Anterior cingulate cortex (tissue), 58 donors: Measurements from ENCODE around the gene CCDC141.

Experiments used
- DNase-seq, 58 donors: peaks; one replicate each; lab custom pipeline; 2025; lab: John Stamatoyannopoulos, UW

CCDC141 gene

DNA sequence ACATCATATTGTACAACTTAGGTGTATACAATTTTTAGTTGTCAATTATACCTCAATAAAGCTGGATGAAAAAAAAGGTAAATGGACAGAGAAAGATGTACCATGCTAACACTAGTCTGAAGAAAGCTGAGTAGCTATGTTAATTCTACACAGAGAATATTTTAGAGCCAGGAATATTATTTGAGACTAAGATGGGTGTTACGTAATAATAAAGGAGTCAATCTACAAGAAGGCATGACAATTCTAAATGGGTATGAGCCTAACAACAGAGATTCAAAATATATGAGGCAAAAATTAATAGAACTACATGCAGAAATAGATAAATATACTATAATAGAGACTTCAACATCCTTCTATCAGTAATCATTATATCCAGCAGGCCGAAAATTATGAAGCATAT is 69.1 kb downstream of the CCDC141 start:
- no peak for DNase-seq

DNA sequence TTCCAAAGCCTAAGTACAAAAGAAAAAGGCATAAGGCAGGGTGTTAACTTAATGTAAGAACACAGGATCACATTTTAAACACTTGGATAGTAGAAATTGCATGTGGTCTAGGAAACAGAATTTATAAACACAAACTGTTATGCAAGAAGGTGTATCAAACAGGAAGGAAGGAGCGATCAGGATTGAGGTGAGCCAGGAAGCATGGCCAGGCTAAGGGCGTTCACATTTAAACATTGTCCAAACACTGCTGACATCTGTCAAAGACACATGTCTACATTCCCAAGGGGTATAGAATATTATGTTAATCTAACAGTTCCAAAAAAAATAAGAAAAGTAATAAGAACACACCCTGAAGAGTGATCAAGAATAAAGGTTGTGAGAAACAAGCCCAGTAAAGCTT is 71.3 kb downstream of the CCDC141 start:
- DNase-seq = no peak

DNA sequence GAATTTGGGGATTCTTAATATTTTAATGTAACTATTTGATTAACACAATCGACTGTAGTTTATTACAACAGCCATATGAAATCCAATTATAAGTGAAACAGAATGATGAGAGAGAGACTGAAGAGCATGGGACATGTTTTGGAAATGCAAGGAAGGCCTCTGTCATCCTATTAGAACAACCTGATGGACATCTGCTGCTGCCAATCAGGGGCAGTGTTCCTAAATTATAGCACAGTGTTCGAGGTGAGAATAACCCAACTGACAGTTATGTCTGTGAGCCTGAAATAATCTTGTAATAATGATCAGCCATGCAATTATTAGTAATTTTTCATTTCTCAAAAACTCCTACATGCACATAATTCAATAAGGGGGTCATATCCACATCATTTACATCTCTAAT is 73.6 kb downstream of the CCDC141 start:
- no peak for DNase-seq

DNA sequence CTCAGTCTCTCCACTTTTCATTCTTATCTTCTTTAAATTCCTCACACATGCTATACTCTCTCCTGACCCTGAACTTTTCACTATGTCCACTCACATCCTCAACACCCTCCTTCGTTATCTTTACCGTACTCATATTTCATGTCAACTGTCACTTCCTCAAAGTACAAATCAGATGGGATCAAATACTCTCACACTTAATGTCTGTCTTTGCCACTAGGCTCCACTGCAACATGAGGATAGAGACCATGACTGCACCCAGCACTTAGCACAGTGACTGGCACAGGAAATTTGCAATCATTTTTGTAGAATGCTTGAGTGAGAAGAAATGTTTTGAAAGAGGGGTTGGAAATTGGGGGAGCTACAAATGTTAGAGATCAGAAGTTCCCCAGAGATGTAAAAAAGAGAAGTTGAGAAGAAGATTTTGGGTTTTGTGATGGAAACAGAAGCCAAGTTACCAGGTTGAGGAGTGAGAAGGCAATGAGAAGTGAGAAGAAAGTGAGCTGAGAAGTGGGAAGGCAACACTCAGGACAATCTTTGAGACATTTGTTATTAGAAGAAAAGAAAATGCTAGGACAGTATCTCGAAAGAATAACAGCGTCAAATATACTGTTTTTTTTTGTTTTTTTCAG is 87.0 kb downstream of the CCDC141 start:
- no peak for DNase-seq

DNA sequence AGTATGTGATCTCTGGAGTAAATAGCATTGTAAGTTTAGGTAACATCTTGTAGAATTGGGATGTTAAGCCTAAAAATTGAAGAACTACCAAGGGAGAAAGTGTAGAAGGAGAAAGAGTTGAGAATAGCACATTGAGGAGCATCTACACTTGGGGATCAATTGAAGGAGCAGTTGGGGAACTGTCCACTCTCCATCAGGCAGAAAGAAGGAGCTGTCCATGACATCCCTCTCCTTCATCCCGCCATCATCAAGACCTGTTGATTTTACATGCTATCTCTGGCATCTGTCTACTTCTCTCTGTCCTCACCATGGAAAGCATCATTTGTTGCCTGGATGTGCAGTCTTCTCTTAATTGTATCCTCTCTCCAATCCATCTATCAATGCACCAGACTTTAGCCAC is 87.8 kb downstream of the CCDC141 start:
- no peak for DNase-seq

DNA sequence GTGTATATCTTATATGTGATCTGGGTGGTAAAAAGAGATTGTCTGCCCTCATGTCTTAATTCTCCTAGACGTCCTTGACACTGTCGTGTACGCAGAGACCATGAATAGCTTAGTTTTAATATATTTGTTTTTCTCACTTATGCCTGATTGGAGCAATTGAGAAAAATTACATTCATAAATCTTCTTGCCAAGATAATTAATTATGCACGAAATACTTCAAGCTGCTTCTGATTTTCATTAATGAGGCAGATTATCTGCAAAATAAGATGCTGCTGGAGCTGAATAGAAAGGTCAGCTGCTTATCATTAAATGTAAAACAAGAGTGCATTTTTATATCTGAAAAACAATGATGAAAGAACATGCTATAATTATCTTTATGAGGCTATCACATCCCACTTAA is 95.9 kb downstream of the CCDC141 start:
- no peak for DNase-seq

DNA sequence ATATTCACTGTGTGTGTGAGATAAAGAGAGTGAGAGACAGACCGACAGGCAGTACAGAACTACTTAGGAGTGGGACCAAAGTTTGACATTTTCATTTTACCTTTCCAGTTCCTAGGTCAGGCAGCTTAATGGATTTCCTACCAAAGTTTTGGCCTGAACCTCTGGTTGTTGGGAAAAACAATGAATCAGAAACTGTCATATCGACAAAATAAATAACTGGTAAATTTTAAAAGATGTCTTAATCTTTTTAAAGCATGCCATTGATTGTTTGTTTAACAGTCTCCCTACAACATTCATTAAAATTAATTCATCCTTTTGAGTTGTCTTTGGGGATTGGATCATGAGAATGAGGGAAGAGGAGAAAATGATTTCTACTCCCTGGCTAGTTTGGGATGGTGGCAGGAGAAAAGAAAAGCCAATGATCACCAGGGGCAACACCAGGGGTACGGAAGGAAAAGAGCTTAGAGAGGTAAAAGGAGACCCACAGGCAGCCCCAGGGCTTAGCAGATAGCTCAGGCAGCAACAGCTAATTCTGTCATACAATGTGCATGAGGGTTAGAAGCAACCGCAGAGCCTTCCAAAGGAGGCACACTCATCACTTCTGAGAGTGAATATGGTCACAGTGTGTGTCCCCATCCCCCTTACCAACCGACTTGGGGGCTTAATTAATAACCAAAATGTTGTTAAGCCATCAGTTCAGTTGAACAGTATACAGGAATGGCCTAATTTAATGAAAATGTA is 98.5 kb downstream of the CCDC141 start:
- DNase-seq = no peak

DNA sequence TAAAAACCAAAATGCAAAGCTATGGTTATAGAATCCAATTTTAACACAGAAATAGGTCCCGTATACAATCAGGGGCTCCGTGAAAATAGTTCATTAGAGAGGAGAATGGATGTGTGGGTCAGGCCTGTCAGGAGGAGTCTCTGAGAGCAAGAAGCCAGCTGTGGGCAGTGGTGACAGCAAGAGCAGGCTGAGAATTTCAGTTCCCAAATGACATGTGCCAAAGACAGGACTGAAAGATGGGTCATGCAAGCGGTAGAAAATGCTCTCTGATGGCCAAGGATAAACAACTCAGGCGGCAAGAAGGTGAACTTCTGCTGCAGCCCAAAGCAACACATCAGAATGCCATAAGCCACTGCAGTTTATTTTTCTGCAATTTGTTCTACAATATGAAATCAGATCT is 100.4 kb downstream of the CCDC141 start:
- peak in 1 of 58 donors; percentile 3 for DNase-seq

DNA sequence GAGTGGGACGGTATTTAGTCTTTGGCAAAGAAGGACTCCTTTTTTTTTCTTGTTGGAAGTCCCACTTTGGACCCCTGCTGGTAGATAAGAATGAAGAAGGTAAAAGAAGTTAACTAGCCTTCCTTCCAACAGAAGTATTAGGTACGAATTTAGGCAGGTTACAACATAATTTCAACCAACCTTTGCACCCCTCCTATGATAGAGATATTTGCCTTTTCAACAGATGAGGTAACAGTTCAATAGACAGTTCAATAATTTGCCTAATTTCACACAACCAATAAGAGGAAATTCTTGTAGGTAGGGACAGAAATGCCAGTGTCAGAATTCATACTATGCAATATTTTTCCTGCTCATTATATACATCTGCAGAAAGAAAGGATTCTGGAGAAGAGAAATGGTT is 100.8 kb downstream of the CCDC141 start:
- DNase-seq = no peak

DNA sequence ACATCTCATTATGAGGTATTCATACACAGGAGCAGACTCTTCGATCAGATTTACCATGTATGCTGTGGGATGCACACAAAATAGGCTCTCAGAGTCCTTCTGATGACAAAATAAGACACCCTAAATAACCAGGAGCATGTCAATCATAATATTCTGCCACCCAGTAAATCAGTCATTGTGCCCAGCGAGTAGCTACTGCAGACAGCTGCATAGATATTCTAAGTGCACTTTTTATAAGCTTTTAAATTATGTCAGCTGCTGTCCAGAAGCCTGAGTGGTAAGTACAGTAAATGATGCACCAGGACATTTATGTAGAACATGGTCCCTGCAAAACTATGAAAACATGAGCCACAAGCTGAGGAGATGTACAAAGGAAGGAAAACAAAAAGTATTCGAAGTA is 102.9 kb downstream of the CCDC141 start:
- peak in 1 of 58 donors; percentile 3 for DNase-seq

DNA sequence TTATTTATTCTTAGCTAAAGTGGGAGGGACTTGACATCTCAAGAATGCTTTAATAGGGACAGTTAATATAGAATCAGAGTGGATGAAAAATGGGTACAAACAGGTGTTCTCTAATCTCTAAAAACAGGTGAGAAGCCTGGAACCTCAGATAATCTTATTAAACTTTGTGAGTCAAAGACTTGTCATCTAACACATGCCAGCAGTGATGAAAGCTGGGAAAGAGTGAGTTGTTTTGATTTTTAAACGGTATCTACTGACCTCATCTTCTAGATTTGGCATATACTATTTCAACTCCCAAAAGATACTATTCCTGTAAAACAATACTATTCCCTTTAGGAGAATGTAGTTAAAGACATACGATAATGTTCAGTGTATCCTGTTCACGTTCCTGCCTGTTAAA is 103.4 kb downstream of the CCDC141 start:
- DNase-seq = no peak

DNA sequence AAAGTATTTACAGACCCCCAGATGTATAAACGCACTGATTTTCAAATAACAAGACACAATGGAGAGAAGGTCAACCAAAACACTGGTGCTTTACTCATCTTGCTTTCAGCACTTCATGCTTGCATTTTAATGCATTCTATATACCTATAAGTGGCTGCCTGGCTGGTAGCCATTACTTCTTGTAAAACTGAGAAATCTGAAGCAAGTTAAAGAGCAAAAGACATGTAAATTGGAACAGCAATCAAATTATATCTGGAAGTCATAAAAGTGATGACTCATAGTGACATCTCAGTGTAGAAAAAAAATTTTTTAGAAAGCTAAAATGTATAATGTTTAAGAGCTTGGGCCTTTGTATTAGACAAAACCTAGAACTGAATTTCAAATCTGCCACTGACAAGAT is 106.2 kb downstream of the CCDC141 start:
- peak in 2 of 58 donors; percentile 0 to 2 for DNase-seq

DNA sequence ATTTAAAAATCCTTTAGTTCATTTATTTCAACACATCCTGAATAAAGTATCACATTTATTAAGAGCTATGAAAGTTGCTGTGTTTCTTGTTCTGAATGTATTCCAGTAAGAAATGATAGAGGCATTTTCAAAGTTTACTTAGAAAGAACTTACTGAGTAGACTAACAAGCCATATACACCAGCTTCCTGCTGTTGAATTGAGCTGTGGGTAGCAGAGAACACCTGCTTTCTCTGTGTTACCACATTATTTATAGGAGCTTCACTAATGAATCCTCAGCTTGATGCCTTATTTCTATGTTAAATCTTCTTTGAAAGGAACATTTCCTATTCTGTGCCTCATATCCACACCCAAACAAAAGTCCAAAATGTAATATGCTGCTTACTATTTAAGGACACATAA is 115.4 kb downstream of the CCDC141 start:
- DNase-seq = no peak

DNA sequence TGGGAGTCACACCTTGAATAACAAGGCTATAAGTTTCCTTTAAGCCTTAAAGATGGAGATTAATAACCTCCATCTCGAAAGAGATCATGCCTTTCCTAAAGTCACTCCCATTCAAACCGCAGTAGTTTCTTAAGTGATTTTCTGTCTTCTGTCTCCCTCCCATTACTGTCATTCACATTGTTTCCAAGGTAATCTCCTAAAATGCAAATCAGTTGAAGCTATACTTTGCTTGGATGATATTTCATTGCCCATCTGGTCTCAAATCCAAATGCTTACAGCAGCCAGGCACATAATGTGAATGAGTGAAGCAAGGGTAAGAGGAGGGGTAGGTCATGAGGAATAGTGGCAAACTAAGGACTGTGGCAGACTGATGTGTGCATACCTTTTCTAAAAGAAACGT is 116.4 kb downstream of the CCDC141 start:
- no peak for DNase-seq

DNA sequence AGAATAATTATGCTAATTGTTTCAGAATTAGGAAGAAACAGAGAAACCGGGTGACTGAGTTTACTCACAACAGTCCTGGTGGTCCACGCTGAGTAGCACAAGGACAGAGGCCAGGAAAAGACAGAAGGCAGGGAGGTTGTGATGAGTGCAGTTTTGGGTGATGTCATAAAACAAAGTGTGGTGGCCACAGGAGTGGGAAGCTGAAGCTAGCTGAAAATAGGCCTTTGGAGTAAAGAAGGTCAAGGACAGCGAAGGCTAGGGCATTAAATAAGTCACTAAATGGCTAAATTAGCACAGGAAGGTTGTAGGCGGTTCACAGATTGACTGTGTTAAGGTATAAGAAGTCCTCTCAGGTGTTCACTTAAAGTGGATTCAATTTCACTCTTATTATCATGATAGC is 121.9 kb downstream of the CCDC141 start:
- DNase-seq = no peak

DNA sequence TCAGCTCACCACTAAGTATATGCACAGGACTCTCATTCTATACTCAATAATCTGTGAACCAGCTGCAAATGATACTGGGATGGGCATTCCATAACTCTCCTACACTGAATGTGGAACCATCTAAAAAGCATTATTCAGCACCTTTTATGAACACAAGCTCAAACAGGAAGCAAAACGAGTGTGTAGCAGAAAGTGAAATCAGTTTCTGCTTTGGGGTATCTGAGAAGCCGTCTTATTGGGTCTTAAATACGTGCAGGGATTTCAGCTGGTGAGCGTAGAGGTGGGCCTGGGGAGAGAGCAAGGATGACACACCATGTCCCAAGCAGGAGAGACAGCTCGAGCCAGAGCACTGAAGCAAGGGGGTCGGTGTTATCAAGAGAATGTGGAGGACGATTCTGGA is 122.8 kb downstream of the CCDC141 start:
- no peak for DNase-seq

DNA sequence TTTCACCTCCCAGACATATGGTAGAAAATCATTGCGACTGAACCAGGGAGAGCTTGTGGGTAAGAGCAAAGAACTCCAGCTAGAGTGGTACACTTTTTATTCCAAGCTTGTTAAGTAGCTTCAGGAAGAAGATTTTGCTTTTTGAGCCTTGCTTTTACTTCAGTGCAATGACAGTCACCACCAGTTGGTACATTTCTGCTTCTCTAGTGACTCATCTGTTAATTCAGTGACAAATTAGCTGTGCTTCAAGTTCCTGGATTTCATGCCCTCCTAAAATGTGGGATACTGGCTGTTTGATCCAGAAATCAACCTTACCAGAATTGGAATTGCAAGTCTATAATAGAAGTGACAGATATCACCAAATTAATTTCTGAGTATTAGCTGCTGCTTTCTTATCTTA is 125.1 kb downstream of the CCDC141 start:
- no peak for DNase-seq

DNA sequence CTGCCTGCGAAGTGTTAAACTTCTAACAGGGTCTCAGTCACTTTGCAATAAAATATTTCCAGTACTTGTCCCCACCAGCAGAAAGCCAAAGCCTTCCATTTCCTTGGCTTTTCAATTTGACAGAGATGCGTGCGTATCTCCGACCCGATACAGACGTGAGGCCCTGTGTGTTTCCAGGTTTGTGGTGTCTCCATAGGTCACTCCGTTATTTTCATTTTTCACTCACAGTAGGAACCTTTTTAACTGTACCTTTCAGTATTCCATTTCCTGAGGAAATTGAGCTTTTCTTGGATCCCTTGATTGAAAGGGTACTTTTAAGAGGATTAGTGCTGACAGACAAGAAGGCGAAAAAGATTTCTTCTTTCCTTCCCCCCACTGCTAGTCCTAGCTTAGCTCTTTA is 126.4 kb downstream of the CCDC141 start:
- DNase-seq = no peak

DNA sequence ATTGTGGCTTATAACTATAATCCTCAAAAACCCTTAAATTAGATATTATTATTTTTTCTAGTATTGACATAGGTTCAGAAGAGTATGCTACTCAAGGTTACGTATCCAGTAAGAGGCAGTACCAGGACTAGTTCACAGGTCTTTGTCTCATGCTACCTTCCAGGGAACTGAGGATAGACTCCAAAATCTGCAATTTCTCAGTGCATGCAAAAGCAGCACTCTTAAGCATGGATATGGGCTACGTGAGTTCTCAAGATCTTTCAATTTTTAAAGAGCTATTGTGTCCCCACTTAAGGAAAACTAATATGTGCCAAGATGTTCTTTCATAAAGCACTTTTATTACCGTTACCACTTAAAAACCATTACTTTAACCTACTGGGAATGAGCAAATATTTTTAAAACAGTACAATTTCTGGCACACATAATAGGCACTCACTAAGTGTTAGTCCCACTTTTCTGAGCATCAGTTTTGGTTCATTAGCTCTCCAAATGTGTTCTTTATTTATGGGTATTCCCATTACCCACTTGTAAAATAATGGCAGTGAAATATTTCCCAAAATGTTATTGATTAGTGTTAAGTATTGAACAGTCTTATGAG is 128.9 kb downstream of the CCDC141 start:
- no peak for DNase-seq

DNA sequence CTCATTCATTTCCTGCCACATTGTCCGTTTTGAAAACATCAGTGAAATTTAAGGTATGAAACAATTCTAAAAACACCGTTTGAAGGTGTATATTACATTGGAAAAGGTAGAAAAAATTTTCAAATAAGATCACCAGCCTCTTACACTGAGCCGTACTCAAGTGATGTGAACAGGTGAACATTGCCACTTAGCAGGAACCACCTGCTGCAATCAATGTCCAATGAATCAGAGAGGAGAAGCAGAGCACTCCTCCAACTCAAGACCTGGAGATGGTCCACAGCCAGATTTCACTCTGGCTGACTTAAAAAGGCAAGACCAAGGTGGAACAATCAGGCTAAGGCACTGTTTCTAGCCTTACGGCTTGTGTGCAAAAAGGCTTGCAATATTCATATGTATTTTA is 132.4 kb downstream of the CCDC141 start:
- no peak for DNase-seq

DNA sequence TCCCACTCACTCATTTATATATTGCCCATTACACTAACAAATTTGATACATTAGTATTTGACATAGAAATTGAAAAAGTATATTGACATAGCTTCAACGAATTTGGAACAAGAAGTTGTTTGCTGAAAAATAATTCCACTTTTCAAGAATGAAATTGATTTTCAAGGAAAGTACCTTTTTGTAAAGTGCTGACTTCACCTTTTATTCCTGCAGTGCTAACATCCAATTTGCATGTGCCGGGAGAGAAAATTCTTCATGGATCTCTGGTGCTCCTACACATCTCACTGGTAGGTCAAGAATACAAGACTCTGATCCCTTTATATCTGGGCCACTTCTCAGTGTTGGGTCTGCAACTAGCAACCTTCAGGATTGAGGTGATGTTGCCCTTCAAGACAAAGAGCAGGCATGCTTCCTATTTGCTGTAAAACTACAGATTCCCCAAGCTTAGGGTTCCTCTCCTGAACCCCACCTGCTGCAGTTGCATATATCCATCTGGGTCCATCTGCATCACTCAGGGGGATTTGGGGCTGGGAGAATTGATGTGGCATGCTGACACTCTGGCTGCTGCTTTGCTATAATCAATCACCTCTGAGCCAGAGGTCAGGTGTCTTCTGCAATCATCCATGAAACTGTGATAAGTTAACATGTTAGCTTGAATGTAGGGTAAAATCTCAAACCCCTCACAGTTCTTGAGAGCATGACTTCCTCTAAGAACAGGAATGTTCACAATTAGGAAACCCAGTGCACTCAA is 134.3 kb downstream of the CCDC141 start:
- no peak for DNase-seq
